K562 (cell line): Measurements from ENCODE around the gene B4GALNT4. TPM values are rescaled to one million over a fixed set of nuclear protein-coding genes. Genes with fewer than 3 reads are reported as not detected.

Experiments
- BRD4 ChIP-seq: fragments of 200-600 bp; sonication (generic); IDR thresholded peaks from 2 replicates; pipeline ENCODE4 v1.6.1; 2017; ENCODE audit warnings: inconsistent platforms
- DACH1 ChIP-seq: fragments of 450-650 bp; IDR thresholded peaks from 2 replicates; pipeline ENCODE4 v1.6.1; 2018; ENCODE audit not compliant: partially characterized antibody
- EP300 ChIP-seq: IDR thresholded peaks from 2 replicates; pipeline ENCODE4 v1.6.1; 2012; ENCODE audit warnings: low read length, improper control_type of control experiment
- EWSR1 ChIP-seq: fragments of 450-650 bp; IDR thresholded peaks from 2 replicates; pipeline ENCODE4 v1.6.1; 2018; ENCODE audit warnings: borderline replicate concordance, mild to moderate bottlenecking, low read depth, moderate library complexity; ENCODE audit not compliant: partially characterized antibody
- FOXK2 ChIP-seq, 2 experiments: fragments of 450-650 bp; IDR thresholded peaks in 1 of 2; conservative IDR thresholded peaks in 1 of 2; 2 replicates each; pipeline ENCODE4 v1.6.1; 2016; ENCODE audit warnings: low read depth in 2 of 2, mild to moderate bottlenecking in 1 of 2
- HDAC3 ChIP-seq: fragments of 450-650 bp; IDR thresholded peaks from 2 replicates; pipeline ENCODE4 v1.6.1; 2018; ENCODE audit warnings: borderline replicate concordance, mild to moderate bottlenecking, moderate library complexity; ENCODE audit not compliant: partially characterized antibody
- KAT2B ChIP-seq: IDR thresholded peaks from one replicate; pipeline ENCODE4 v1.6.1; 2012; ENCODE audit warnings: low read depth, mild to moderate bottlenecking, control low read depth, inconsistent platforms, low read length, moderate library complexity
- KAT7 ChIP-seq: sonication (generic); formaldehyde crosslinking; IDR thresholded peaks from 2 replicates; pipeline ENCODE4 v1.8.0; 2022; ENCODE audit warnings: missing genetic modification reagents, mild to moderate bottlenecking, borderline replicate concordance
- PHB2 ChIP-seq: fragments of 450-650 bp; IDR thresholded peaks from 2 replicates; pipeline ENCODE4 v1.6.1; 2017; ENCODE audit warnings: low read depth
- POLR2AphosphoS5 ChIP-seq: IDR thresholded peaks from 2 replicates; pipeline ENCODE4 v1.6.1; 2011; ENCODE audit warnings: mild to moderate bottlenecking, low read depth, low read length, moderate library complexity; ENCODE audit not compliant: control insufficient read depth, insufficient read depth
- POLR2B ChIP-seq: fragments of 450-650 bp; IDR thresholded peaks from 2 replicates; pipeline ENCODE4 v1.6.1; 2018; ENCODE audit warnings: low read depth; ENCODE audit not compliant: partially characterized antibody
- STAG1 ChIP-seq: sonication (generic); formaldehyde crosslinking; IDR thresholded peaks from 2 replicates; pipeline ENCODE4 v1.5.0; 2020; ENCODE audit warnings: missing genetic modification reagents, borderline replicate concordance
- ZKSCAN8 ChIP-seq: fragments of 200-800 bp; sonication (Bioruptor generic); IDR thresholded peaks from 2 replicates; pipeline ENCODE4 v1.6.1; 2016; ENCODE audit warnings: missing genetic modification characterization, missing compliant biosample characterization
- ZNF143 ChIP-seq: sonication (generic); formaldehyde crosslinking; IDR thresholded peaks from 2 replicates; pipeline ENCODE4 v1.9.0; 2022; ENCODE audit warnings: mild to moderate bottlenecking, missing genetic modification reagents
- polyA plus RNA-seq, 8 experiments: library from polyadenylated mRNA; depleted of rRNA in 4 of 8; stranded (reverse) in 5 of 8; unstranded in 3 of 8; fragments of >200 nt; fragmentation: Nextera tagmentation in 2 of 8; fragmentation: Illumina TruSeq in 1 of 8; extraction: Ambion mirVana in 2 of 8; extraction: Trizol in 1 of 8; gene quantifications; 2 replicates each; pipeline versions ENCODE4 v1.2.1 to v1.2.3, GENCODE V29; 2011 to 2014; ENCODE audit warnings: inconsistent platforms in 1 of 8, missing spikeins in 1 of 8
- total RNA-seq, 7 experiments: library from RNA; depleted of rRNA in 6 of 7; stranded (reverse); fragments of >200 nt in 6 of 7; fragmentation: Illumina TruSeq in 2 of 7; extraction: Trizol in 2 of 7; gene quantifications; 2 replicates each; pipeline versions ENCODE4 v1.2.1 to v1.2.3, GENCODE V29; 2011 to 2021; ENCODE audit warnings: low replicate concordance in 1 of 7
- TF ChIP-seq, protein P1 (sequence below): fragments of 250-450 bp; sonication (Bioruptor Pico); IDR thresholded peaks from 2 replicates; pipeline ENCODE4 v1.8.0; 2022; ENCODE audit warnings: moderate library complexity, mild to moderate bottlenecking, inconsistent platforms
- TF ChIP-seq, protein P2 (sequence below), 2 experiments: IDR thresholded peaks in 1 of 2; conservative IDR thresholded peaks in 1 of 2; 2 replicates each; pipeline ENCODE4 v1.6.1; 2016; ENCODE audit warnings: low read depth in 2 of 2, mild to moderate bottlenecking in 1 of 2, missing compliant biosample characterization in 1 of 2, missing genetic modification characterization in 1 of 2, moderate library complexity in 1 of 2
- TF ChIP-seq, protein P3 (sequence below), 2 experiments: fragments of 450-650 bp; conservative IDR thresholded peaks; 2 replicates each; pipeline ENCODE4 v1.6.1; 2017; ENCODE audit warnings: mild to moderate bottlenecking in 2 of 2, moderate library complexity in 2 of 2

Gene B4GALNT4
- total and polyA plus RNA-seq, 9 of the 15 experiments (the other 6 are each of a cell fraction or from before 2014, with no cell fraction given), result 0.20 to 37.1 (median 10.8) TPM; not detected in 1

DNA sequence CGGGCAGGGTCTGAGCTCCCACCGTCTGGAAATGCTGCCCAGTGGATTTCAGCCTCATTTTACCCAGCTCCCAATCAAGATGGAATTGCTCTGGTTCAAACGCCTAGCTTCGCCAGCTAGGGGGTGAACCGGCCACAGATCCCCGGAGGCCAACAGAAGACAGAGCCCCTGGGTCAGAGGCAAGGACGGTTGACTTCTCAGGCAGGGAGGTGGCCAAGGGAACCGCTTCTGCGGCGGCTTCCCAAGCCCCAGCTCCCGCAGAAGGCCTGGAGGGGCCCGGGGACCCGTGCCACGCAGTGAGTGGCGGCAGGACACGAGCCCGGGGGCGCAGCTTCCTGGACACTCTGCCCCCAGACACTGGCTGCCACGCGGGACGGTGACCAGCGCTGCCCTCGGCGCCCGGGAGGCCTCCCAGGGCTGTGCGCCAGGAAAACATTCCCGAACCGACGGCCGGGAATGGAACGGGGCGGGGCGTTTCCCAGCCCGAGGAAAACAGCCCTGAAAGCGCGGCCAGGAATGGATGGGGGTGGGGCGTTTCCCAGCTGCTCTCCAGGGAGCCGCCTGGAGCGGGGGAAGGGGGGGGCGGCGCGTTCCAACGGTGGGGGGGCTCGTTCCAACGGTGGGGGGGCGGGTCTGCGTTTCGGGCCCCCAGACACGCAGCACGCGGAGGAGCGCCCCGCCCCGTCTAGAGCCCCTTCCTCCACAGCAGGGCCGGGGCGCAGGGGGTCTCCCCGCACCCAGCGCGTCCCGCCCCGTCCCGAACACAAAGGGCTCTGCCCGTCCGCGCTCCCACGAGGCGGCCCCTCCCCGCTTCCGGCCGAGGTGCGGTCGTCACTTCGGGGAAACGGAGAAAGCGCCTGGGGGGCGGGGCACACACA is 13.5 kb upstream of the B4GALNT4 start (continued):
- TF ChIP-seq, protein P1, sequence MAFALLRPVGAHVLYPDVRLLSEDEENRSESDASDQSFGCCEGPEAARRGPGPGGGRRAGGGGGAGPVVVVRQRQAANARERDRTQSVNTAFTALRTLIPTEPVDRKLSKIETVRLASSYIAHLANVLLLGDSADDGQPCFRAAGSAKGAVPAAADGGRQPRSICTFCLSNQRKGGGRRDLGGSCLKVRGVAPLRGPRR (CRISPR knock-in tag), result peak; percentile 89
- TF ChIP-seq BRD4 (peak; percentile 96), KAT7 (CRISPR knock-in tag) (peak; percentile 62; the same call in 1 of the 2 replicates), EWSR1 (no peak), PHB2 (no peak), KAT2B (no peak), EP300 (no peak), STAG1 (CRISPR knock-in tag) (no peak), POLR2B (no peak), ZNF143 (CRISPR knock-in tag) (no peak), POLR2AphosphoS5 (peak; percentile 8; the same call in 1 of the 2 replicates), ZKSCAN8 (CRISPR knock-in tag) (peak; percentile 87; the same call in 1 of the 2 replicates), DACH1 (no peak), HDAC3 (no peak), FOXK2 (conservative IDR thresholded peaks at IDR 0.05 in 1 of 2, IDR thresholded peaks at IDR 0.05 in 1 of 2; ENCODE audit: low read depth in 2 of 2) (no peak)
- TF ChIP-seq, protein P2, sequence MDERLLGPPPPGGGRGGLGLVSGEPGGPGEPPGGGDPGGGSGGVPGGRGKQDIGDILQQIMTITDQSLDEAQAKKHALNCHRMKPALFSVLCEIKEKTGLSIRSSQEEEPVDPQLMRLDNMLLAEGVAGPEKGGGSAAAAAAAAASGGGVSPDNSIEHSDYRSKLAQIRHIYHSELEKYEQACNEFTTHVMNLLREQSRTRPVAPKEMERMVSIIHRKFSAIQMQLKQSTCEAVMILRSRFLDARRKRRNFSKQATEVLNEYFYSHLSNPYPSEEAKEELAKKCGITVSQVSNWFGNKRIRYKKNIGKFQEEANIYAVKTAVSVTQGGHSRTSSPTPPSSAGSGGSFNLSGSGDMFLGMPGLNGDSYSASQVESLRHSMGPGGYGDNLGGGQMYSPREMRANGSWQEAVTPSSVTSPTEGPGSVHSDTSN (CRISPR knock-in tag; IDR thresholded peaks at IDR 0.05; ENCODE audit: low read depth), result no peak
- TF ChIP-seq, protein P2 (tag; conservative IDR thresholded peaks at IDR 0.05; ENCODE audit: low read depth), result no peak; the same call in 1 of the 2 replicates
- TF ChIP-seq, protein P3, sequence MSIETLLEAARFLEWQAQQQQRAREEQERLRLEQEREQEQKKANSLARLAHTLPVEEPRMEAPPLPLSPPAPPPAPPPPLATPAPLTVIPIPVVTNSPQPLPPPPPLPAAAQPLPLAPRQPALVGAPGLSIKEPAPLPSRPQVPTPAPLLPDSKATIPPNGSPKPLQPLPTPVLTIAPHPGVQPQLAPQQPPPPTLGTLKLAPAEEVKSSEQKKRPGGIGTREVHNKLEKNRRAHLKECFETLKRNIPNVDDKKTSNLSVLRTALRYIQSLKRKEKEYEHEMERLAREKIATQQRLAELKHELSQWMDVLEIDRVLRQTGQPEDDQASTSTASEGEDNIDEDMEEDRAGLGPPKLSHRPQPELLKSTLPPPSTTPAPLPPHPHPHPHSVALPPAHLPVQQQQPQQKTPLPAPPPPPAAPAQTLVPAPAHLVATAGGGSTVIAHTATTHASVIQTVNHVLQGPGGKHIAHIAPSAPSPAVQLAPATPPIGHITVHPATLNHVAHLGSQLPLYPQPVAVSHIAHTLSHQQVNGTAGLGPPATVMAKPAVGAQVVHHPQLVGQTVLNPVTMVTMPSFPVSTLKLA (conservative IDR thresholded peaks at IDR 0.05), result peak; percentile 30 to 69; a peak in 3 of 4 replicates
